CD14-positive monocyte (primary cell): ENCODE data around the gene FBXW11. TPM values are rescaled to one million over a fixed set of nuclear protein-coding genes. Genes with fewer than 3 reads are reported as not detected.

ENCODE experiments used
- DNase-seq, 3 donors: peaks; one replicate each; pipeline ENCODE4 v3.0.0-alpha.2; 2011 to 2022
- H2AFZ ChIP-seq: 2 replicates; pipeline ENCODE4 v1.6.0; 2012; ENCODE audit warnings: mild to moderate bottlenecking, low read depth, low read length, inconsistent platforms; ENCODE audit not compliant: insufficient read depth, poor library complexity, severe bottlenecking
- H3K27ac ChIP-seq, 2 donors: 1 replicate in 1 of 2; 2 replicates in 1 of 2; pipeline ENCODE4 v1.5.1; 2012 to 2013; ENCODE audit warnings: low read length in 2 of 2, control low read depth in 1 of 2, inconsistent platforms in 1 of 2, low read depth in 1 of 2, mild to moderate bottlenecking in 1 of 2
- H3K27me3 ChIP-seq, 2 donors: one replicate each; pipeline versions ENCODE4 v1.6.0 to v1.6.1; 2011 to 2013; ENCODE audit warnings: low read length in 2 of 2; ENCODE audit not compliant: control insufficient read depth in 2 of 2, insufficient read depth in 2 of 2
- H3K36me3 ChIP-seq, 2 donors: replicated peaks in 1 of 2; 1 replicate in 1 of 2; 2 replicates in 1 of 2; pipeline versions ENCODE4 v1.5.1 to v1.6.1; 2012 to 2013; ENCODE audit warnings: low read length in 2 of 2, control low read depth in 1 of 2, inconsistent platforms in 1 of 2, mild to moderate bottlenecking in 1 of 2; ENCODE audit not compliant: insufficient read depth in 2 of 2, control insufficient read depth in 1 of 2
- H3K4me1 ChIP-seq, 2 donors: 1 replicate in 1 of 2; 2 replicates in 1 of 2; pipeline versions ENCODE4 v1.5.1 to v1.6.1; 2012 to 2013; ENCODE audit warnings: low read length in 2 of 2, control low read depth in 1 of 2, inconsistent platforms in 1 of 2, mild to moderate bottlenecking in 1 of 2, moderate library complexity in 1 of 2; ENCODE audit not compliant: insufficient read depth in 2 of 2, control insufficient read depth in 1 of 2
- H3K4me2 ChIP-seq: replicated peaks from 2 replicates; pipeline ENCODE3; 2012; ENCODE audit warnings: low read length, moderate library complexity, mild to moderate bottlenecking; ENCODE audit not compliant: poor library complexity, severe bottlenecking; ENCODE audit errors: extremely low read depth
- H3K4me3 ChIP-seq, 3 experiments: fragments of 200-600 bp in 1 of 3; sonication (generic) in 1 of 3; replicated peaks in 1 of 3; 1 replicate in 2 of 3; 2 replicates in 1 of 3; pipeline ENCODE4 v1.5.1; 2011 to 2013; ENCODE audit warnings: low read length in 3 of 3, mild to moderate bottlenecking in 3 of 3, control low read depth in 2 of 3, low read depth in 2 of 3, inconsistent platforms in 1 of 3, moderate library complexity in 1 of 3
- H3K79me2 ChIP-seq: 2 replicates; pipeline ENCODE4 v1.6.0; 2012; ENCODE audit warnings: mild to moderate bottlenecking, control low read depth, inconsistent platforms, low read length, moderate library complexity; ENCODE audit not compliant: insufficient read depth
- H3K9ac ChIP-seq: 2 replicates; pipeline ENCODE4 v1.6.0; 2017; ENCODE audit warnings: low read length, mild to moderate bottlenecking; ENCODE audit not compliant: insufficient read depth, poor library complexity, severe bottlenecking
- H3K9me3 ChIP-seq, 2 donors: replicated peaks in 1 of 2; 1 replicate in 1 of 2; 2 replicates in 1 of 2; pipeline versions ENCODE4 v1.5.1 to v1.6.1; 2012 to 2013; ENCODE audit warnings: low read length in 2 of 2, control low read depth in 1 of 2; ENCODE audit not compliant: control insufficient read depth in 1 of 2, insufficient read depth in 1 of 2
- H4K20me1 ChIP-seq: 2 replicates; pipeline ENCODE4 v1.6.0; 2012; ENCODE audit warnings: mild to moderate bottlenecking, low read length, control low read depth, moderate library complexity; ENCODE audit not compliant: insufficient read depth
- H3K27ac Mint-ChIP-seq, 7 donors: one replicate each; pipeline ENCODE4 v1.8.0; 2020; ENCODE audit warnings: mild to moderate bottlenecking in 7 of 7, mixed read lengths in 7 of 7, moderate library complexity in 6 of 7, inconsistent platforms in 2 of 7
- H3K27me3 Mint-ChIP-seq, 3 donors: one replicate each; pipeline ENCODE4 v1.8.0; 2021 to 2022; ENCODE audit warnings: low read depth in 3 of 3, mild to moderate bottlenecking in 3 of 3, mixed read lengths in 3 of 3, moderate library complexity in 3 of 3, inconsistent platforms in 1 of 3
- H3K36me3 Mint-ChIP-seq, 2 donors: one replicate each; pipeline ENCODE4 v1.8.0; 2020; ENCODE audit warnings: mixed read lengths in 2 of 2, inconsistent platforms in 1 of 2, mild to moderate bottlenecking in 1 of 2
- H3K4me1 Mint-ChIP-seq: one replicate; pipeline ENCODE4 v1.8.0; 2020; ENCODE audit warnings: mild to moderate bottlenecking, mixed read lengths
- H3K4me3 Mint-ChIP-seq, 2 donors: one replicate each; pipeline ENCODE4 v1.8.0; 2020; ENCODE audit warnings: mild to moderate bottlenecking in 2 of 2, mixed read lengths in 2 of 2, moderate library complexity in 1 of 2
- H3K9me3 Mint-ChIP-seq, 7 donors: one replicate each; pipeline ENCODE4 v1.8.0; 2020 to 2022; ENCODE audit warnings: mixed read lengths in 7 of 7, mild to moderate bottlenecking in 6 of 7, moderate library complexity in 6 of 7, inconsistent platforms in 2 of 7
- WGBS: methylation state at CpG from one replicate; pipeline ENCODE4 v1.1.5; 2013; ENCODE audit warnings: missing lambda C conversion rate; ENCODE audit not compliant: insufficient coverage; 5-methylcytosine and 5-hydroxymethylcytosine counted together
- intact Hi-C, 2 donors: fragments of 100-400 bp; cut with micrococcal nuclease; formaldehyde crosslinking; loops; one replicate each; pipeline versions ENCODE4 v1.15.0 to v1.15.1; 2023
- polyA plus RNA-seq, 3 donors: library from polyadenylated mRNA; depleted of rRNA in 1 of 3; unstranded in 2 of 3; stranded (reverse) in 1 of 3; fragments of 300-500 nt in 2 of 3; fragments of >200 nt in 1 of 3; fragmentation: Illumina TruSeq in 2 of 3; gene quantifications; 1 replicate in 2 of 3; 2 replicates in 1 of 3; pipeline ENCODE4 v1.2.3, GENCODE V29; 2012 to 2021
- TF ChIP-seq, protein P1 (sequence below): fragments of 200-600 bp; IDR thresholded peaks from one replicate; pipeline ENCODE4 v1.8.0; 2022; ENCODE audit warnings: antibody characterized with exemption, mild to moderate bottlenecking

The FBXW11 gene
- polyA plus RNA-seq, 3 donors: 15.0 to 24.5 (median 18.2) TPM

DNA sequence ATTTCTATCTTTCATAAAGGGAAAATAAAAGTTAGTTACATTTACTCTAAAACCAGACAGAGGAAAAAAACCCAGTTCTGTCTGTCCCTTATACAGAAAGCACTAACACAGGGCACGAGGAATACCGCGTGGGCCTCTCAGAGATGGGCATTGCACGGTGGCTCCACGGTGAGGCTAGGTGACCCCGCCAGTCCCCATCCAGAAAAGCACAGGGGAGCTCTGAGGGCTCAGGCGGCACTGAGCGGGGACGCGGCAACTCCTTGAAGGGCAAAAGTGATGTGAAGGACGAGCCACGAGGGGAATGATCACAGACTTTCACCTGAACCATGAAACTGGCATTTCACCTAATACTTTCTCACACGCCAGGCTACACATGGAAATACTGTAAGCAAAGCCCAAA is 35.7 kb upstream of the FBXW11 start:
- H3K4me1 ChIP-seq: no peaks in the 10 kb centered on the region
- TF ChIP-seq, protein P1, sequence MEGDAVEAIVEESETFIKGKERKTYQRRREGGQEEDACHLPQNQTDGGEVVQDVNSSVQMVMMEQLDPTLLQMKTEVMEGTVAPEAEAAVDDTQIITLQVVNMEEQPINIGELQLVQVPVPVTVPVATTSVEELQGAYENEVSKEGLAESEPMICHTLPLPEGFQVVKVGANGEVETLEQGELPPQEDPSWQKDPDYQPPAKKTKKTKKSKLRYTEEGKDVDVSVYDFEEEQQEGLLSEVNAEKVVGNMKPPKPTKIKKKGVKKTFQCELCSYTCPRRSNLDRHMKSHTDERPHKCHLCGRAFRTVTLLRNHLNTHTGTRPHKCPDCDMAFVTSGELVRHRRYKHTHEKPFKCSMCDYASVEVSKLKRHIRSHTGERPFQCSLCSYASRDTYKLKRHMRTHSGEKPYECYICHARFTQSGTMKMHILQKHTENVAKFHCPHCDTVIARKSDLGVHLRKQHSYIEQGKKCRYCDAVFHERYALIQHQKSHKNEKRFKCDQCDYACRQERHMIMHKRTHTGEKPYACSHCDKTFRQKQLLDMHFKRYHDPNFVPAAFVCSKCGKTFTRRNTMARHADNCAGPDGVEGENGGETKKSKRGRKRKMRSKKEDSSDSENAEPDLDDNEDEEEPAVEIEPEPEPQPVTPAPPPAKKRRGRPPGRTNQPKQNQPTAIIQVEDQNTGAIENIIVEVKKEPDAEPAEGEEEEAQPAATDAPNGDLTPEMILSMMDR: no peak
- Mint-ChIP-seq H3K9me3 (peaks cover 0 to 1% (median 0%) of the 10 kb centered on the region in 7 donors), H3K4me3 (no peak overlapping the region), H3K27ac (peak overlapping the region in 2 of 7 donors; percentile 77 to 81), H3K36me3 (peaks cover 34 to 39% of the 10 kb centered on the region in 2 donors), H3K27me3 (peaks cover 0 to 3% (median 0%) of the 10 kb centered on the region in 3 donors), H3K4me1 (peaks cover 4% of the 10 kb centered on the region)
- no peak overlapping the region for H2AFZ ChIP-seq
- no peak overlapping the region for H3K27ac ChIP-seq
- intact Hi-C loops: loop anchor here (5.0 to 10.0 kb wide), 2 partner anchors 130 to 627 kb away; partner anchors contain the start of gene FGF18 (in 1 of the 2)
- H3K79me2 ChIP-seq: no peaks in the 10 kb centered on the region
- H3K36me3 ChIP-seq: peaks cover 32 to 48% of the 10 kb centered on the region in 2 donors
- WGBS: 96% methylated on average over 12 of the region's 13 CpGs
- H3K4me3 ChIP-seq: no peak overlapping the region
- no peak overlapping the region for H3K9ac ChIP-seq
- H3K27me3 ChIP-seq: no peaks in the 10 kb centered on the region
- DNase-seq: no peak
- H3K4me2 ChIP-seq: no peak overlapping the region
- peaks cover 68% of the 10 kb centered on the region for H4K20me1 ChIP-seq
- H3K9me3 ChIP-seq: no peaks in the 10 kb centered on the region

DNA sequence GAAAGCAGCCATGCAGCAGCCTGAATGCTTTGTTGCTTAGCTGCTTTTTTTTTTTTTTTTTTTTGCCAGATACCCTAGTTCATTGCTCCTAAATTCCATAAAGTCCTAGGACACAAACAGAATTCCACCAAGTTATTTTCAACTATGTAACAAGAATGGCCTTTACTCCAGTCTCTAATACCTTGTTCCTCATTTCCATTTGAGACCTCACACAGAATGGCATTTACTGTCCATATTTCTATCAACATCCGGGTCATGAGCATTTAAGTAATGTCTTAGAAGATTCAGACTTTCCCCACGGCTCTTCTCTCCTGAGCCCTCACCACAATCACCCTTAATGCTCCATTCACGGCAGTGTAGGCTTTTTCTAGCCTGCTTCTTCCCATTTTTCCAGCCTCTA is 31.7 kb upstream of the FBXW11 start:
- 92% methylated on average over 2 of the region's 3 CpGs for WGBS
- no peak overlapping the region for H3K4me3 Mint-ChIP-seq
- intact Hi-C loops: no loop called here

More for the DNA sequence above, 31.7 kb upstream of the FBXW11 start:
- H3K79me2 ChIP-seq: no peaks in the 10 kb centered on the region
- no peak overlapping the region for H3K4me3 ChIP-seq
- peaks cover 29% of the 10 kb centered on the region for H4K20me1 ChIP-seq
- H3K4me1 Mint-ChIP-seq: peaks cover 13% of the 10 kb centered on the region
- TF ChIP-seq, protein P1: no peak
- H2AFZ ChIP-seq: no peak overlapping the region
- no peaks in the 10 kb centered on the region for H3K27me3 ChIP-seq
- no peak overlapping the region for H3K9ac ChIP-seq
- peaks cover 2 to 9% of the 10 kb centered on the region in 2 donors for H3K36me3 ChIP-seq
- no peak overlapping the region for H3K4me2 ChIP-seq
- H3K9me3 ChIP-seq: no peaks in the 10 kb centered on the region
- DNase-seq: no peak
- no peak overlapping the region for H3K27ac ChIP-seq
- H3K4me1 ChIP-seq: peaks cover 7 to 8% of the 10 kb centered on the region in 2 donors
- peaks cover 0 to 3% (median 0%) of the 10 kb centered on the region in 3 donors for H3K27me3 Mint-ChIP-seq
- peaks cover 0 to 1% (median 0%) of the 10 kb centered on the region in 7 donors for H3K9me3 Mint-ChIP-seq
- peaks cover 2 to 5% of the 10 kb centered on the region in 2 donors for H3K36me3 Mint-ChIP-seq
- no peak overlapping the region for H3K27ac Mint-ChIP-seq
